ENCODE measurements around the gene UPP1. TPM values are rescaled to one million over a fixed set of nuclear protein-coding genes. Genes with fewer than 3 reads are reported as not detected.

UPP1 gene
- total RNA-seq, 1 experiment from 2014 or later, result 119 TPM

GRCh38 chr7:48139459-48139858 lies 50.4 kb downstream of the UPP1 start:
- peaks cover 6% of the 10 kb centered on the region; the same call in 1 of the 2 replicates for H3K27me3 ChIP-seq (ENCODE audit: insufficient read depth, low read depth)
- intact Hi-C loops (cut with micrococcal nuclease; ENCODE audit: unreplicated experiment), result no loop called here
- H3K4me2 ChIP-seq, result peak overlapping the region; percentile 62
- no peak overlapping the region for H3K27ac ChIP-seq
- no peaks in the 10 kb centered on the region for H3K9me2 ChIP-seq (ENCODE audit: insufficient read depth)
- no peak for TF ChIP-seq EZH2 (IDR thresholded peaks at IDR 0.05; ENCODE audit: low read depth)
- TF ChIP-seq CTCF (conservative IDR thresholded peaks at IDR 0.05), result peak; percentile 36; the same call in 1 of the 2 replicates
- H3F3A ChIP-seq (ENCODE audit: insufficient read depth, low read depth), result peaks cover 19% of the 10 kb centered on the region
- peaks cover 7% of the 10 kb centered on the region for H3K9me3 ChIP-seq (ENCODE audit: insufficient read depth, low read depth)
- no peaks in the 10 kb centered on the region for H3K79me2 ChIP-seq (ENCODE audit: low read depth)
- no TSS peak for BruUV-seq (replicated peaks)
- H2AFZ ChIP-seq, result no peak overlapping the region
- CTCF ChIA-PET, result interaction anchor here (0.6 to 1.6 kb wide), 6 partner anchors 15 to 873 kb away, joined by 3 to 8 read pairs (median 4); no protein-coding TSS in a partner anchor
- no peaks in the 10 kb centered on the region for H4K20me1 ChIP-seq (ENCODE audit: insufficient read depth)
- DNase-seq, result no peak
- POLR2A ChIA-PET (ENCODE audit: unreplicated experiment), result interaction anchor here (0.7 kb wide), 1 partner anchor 979 kb away, joined by 3 read pairs; no protein-coding TSS in a partner anchor
- H3K4me1 ChIP-seq (replicated peaks; ENCODE audit: insufficient read depth), result peaks cover 31% of the 10 kb centered on the region
- H3K4me3 ChIP-seq, result no peak overlapping the region
- no peaks in the 10 kb centered on the region for H3K36me3 ChIP-seq (ENCODE audit: low read depth)

DNA sequence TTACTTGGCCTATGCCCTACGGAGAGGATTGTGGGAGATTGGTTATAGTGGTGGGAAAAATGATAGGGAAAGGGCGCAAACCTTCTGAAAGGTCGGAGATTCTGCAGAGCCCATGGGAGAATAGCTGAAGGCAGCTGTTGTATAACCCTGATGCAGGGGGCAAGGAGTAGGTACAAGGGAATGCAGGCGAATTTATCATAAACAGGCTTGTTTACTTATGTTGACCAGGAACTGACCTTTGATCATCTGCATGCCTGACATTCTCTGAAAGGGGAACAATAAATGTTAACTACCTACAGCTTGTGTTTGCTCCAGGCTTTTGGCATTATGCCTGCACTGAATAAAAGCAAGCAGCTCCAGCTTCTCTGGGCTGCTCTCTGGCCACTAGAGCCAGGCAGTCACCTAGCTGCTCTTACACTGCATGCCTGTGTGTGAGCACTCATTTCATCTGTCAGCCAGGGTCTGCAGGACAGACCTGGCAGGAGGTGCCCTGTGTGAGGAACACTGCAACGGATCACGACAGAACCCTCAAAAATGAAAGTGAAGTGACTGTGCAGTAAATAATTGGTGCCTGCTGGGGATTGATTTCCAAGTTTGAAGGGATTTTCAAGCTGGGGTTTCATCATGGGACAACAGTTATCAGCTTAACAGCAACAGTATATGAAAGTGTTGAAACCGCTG lies 51.1 kb downstream of the UPP1 start:
- no peaks in the 10 kb centered on the region for H3K79me2 ChIP-seq (ENCODE audit: low read depth)
- H2AFZ ChIP-seq, result no peak overlapping the region
- peak; percentile 72 to 98 for DNase-seq
- ChIA-PET POLR2A (ENCODE audit: unreplicated experiment) (interaction anchor here (0.7 kb wide), 1 partner anchor 980 kb away, joined by 3 read pairs; no protein-coding TSS in a partner anchor), CTCF (interaction anchor here (1.0 to 1.6 kb wide), 6 partner anchors 15 to 874 kb away, joined by 3 to 8 read pairs (median 5); no protein-coding TSS in a partner anchor)
- peaks cover 6% of the 10 kb centered on the region; the same call in 1 of the 2 replicates for H3K27me3 ChIP-seq (ENCODE audit: insufficient read depth, low read depth)
- BruUV-seq (replicated peaks), result no TSS peak
- H3K36me3 ChIP-seq (ENCODE audit: low read depth), result no peaks in the 10 kb centered on the region
- H3K4me3 ChIP-seq, result no peak overlapping the region; the same call in 1 of the 2 replicates
- H3K9me3 ChIP-seq (ENCODE audit: insufficient read depth, low read depth), result peaks cover 7% of the 10 kb centered on the region
- H3F3A ChIP-seq (ENCODE audit: insufficient read depth, low read depth), result peaks cover 25% of the 10 kb centered on the region
- H3K4me1 ChIP-seq (replicated peaks; ENCODE audit: insufficient read depth), result peaks cover 37% of the 10 kb centered on the region
- intact Hi-C loops (cut with micrococcal nuclease; ENCODE audit: unreplicated experiment), result loop anchor here (5.0 kb wide), 1 partner anchor 53 kb away; the partner anchor contains the start of gene UPP1
- H3K4me2 ChIP-seq, result peak overlapping the region; percentile 62
- no peaks in the 10 kb centered on the region for H3K9me2 ChIP-seq (ENCODE audit: insufficient read depth)
- no peak overlapping the region for H3K27ac ChIP-seq
- no peaks in the 10 kb centered on the region for H4K20me1 ChIP-seq (ENCODE audit: insufficient read depth)
- TF ChIP-seq CTCF (conservative IDR thresholded peaks at IDR 0.05) (no peak), EZH2 (IDR thresholded peaks at IDR 0.05; ENCODE audit: low read depth) (no peak)

- ChIA-PET CTCF (interaction anchor here (1.6 kb wide), 1 partner anchor 13 kb away, joined by 6 read pairs; no protein-coding TSS in a partner anchor), POLR2A (ENCODE audit: unreplicated experiment) (no interaction called here)
- Histone ChIP-seq H3K9me2 (ENCODE audit: insufficient read depth) (no peaks in the 10 kb centered on the region), H3F3A (ENCODE audit: insufficient read depth, low read depth) (peaks cover 25% of the 10 kb centered on the region), H3K79me2 (ENCODE audit: low read depth) (no peaks in the 10 kb centered on the region), H3K4me2 (no peak overlapping the region), H3K9me3 (ENCODE audit: insufficient read depth, low read depth) (peaks cover 11% of the 10 kb centered on the region), H4K20me1 (ENCODE audit: insufficient read depth) (no peaks in the 10 kb centered on the region), H2AFZ (no peak overlapping the region), H3K27me3 (ENCODE audit: insufficient read depth, low read depth) (peaks cover 6% of the 10 kb centered on the region; the same call in 1 of the 2 replicates), H3K4me1 (replicated peaks; ENCODE audit: insufficient read depth) (peaks cover 37% of the 10 kb centered on the region), H3K36me3 (ENCODE audit: low read depth) (no peaks in the 10 kb centered on the region), H3K27ac (no peak overlapping the region), H3K4me3 (no peak overlapping the region)
- no peak for DNase-seq
- no peak for TF ChIP-seq EZH2 (IDR thresholded peaks at IDR 0.05; ENCODE audit: low read depth)
- TF ChIP-seq CTCF (conservative IDR thresholded peaks at IDR 0.05), result no peak
- BruUV-seq (replicated peaks), result no TSS peak
- intact Hi-C loops (cut with micrococcal nuclease; ENCODE audit: unreplicated experiment), result loop anchor here (5.0 kb wide), 1 partner anchor 54 kb away; the partner anchor contains the start of gene UPP1
Measured at GRCh38 chr7:48141521-48141920, 52.5 kb downstream of the UPP1 start.
